ENCODE results near the gene ATP1A2. TPM values are rescaled to one million over a fixed set of nuclear protein-coding genes. Genes with fewer than 3 reads are reported as not detected.

Gene ATP1A2
- total RNA-seq, 1 donor from 2014 or later = 0.76 TPM

DNA sequence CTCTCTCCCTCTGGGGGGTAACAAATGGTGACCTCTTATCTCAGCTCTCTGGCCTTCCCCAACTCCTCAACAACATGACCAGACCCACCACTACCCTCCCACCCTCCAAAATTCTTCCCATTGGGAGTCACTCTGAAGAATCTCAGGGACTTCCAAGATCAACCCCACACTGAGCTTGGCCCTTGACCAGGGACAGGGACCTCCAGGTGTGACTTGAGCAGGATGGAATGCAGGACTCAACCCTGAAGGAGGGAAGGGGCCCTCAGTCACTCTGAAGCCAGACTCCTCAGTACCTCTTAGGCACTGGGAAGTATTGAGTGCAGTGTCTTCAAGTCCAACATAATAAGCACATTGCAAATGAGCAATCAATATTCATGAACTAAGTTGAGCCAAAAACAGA lies 76.7 kb downstream of the ATP1A2 start:
- Mint-ChIP-seq H3K36me3 (no peaks in the 10 kb centered on the region), H3K27ac (no peak overlapping the region), H3K4me1 (peaks cover 9% of the 10 kb centered on the region), H3K9me3 (no peaks in the 10 kb centered on the region), H3K27me3 (ENCODE audit: low read depth) (no peaks in the 10 kb centered on the region), H3K4me3 (no peak overlapping the region)
- TF ChIP-seq, protein P1, sequence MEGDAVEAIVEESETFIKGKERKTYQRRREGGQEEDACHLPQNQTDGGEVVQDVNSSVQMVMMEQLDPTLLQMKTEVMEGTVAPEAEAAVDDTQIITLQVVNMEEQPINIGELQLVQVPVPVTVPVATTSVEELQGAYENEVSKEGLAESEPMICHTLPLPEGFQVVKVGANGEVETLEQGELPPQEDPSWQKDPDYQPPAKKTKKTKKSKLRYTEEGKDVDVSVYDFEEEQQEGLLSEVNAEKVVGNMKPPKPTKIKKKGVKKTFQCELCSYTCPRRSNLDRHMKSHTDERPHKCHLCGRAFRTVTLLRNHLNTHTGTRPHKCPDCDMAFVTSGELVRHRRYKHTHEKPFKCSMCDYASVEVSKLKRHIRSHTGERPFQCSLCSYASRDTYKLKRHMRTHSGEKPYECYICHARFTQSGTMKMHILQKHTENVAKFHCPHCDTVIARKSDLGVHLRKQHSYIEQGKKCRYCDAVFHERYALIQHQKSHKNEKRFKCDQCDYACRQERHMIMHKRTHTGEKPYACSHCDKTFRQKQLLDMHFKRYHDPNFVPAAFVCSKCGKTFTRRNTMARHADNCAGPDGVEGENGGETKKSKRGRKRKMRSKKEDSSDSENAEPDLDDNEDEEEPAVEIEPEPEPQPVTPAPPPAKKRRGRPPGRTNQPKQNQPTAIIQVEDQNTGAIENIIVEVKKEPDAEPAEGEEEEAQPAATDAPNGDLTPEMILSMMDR (IDR thresholded peaks at IDR 0.05; ENCODE audit: unreplicated experiment) = no peak
- no peak for DNase-seq (ENCODE audit: low spot score in 2 of 2, unreplicated experiment in 2 of 2)

Other genes starting within 250 kb of the ATP1A2 start
- gene CFAP45, start 215.6 kb upstream of the ATP1A2 start, total RNA-seq = 0.18 to 0.20 TPM (median 0.20 TPM) in 3 replicates
- gene TAGLN2, start 190.3 kb upstream of the ATP1A2 start, total RNA-seq = 41.6 to 46.2 TPM (median 44.6 TPM) in 3 replicates
- gene IGSF9, start 170.1 kb upstream of the ATP1A2 start, total RNA-seq = 75.8 to 77.5 TPM (median 76.9 TPM) in 3 replicates
- not detected in 3 replicates for gene SLAMF9, start 161.5 kb upstream of the ATP1A2 start, total RNA-seq
- 17.0 to 17.9 TPM (median 17.3 TPM) in 3 replicates for gene PIGM, start 83.8 kb upstream of the ATP1A2 start, total RNA-seq
- 0.14 to 0.27 TPM (median 0.22 TPM) in 3 replicates for gene KCNJ10, start 45.6 kb upstream of the ATP1A2 start, total RNA-seq
- gene KCNJ9, start 34.2 kb upstream of the ATP1A2 start, total RNA-seq = 0.07 to 0.09 TPM in 2 of 3 replicates, not detected in the other
- 32.3 to 36.3 TPM (median 33.2 TPM) in 3 replicates for gene IGSF8, start 17.1 kb upstream of the ATP1A2 start, total RNA-seq
- gene ATP1A4, start 35.8 kb downstream of the ATP1A2 start, total RNA-seq = 0.29 to 0.38 TPM (median 0.33 TPM) in 3 replicates
- gene CASQ1, start 74.8 kb downstream of the ATP1A2 start, total RNA-seq = 0.16 to 0.27 TPM in 2 of 3 replicates, not detected in the other
- 37.4 to 42.1 TPM (median 41.2 TPM) in 3 replicates for gene PEA15, start 89.6 kb downstream of the ATP1A2 start, total RNA-seq
- gene DCAF8, start 146.8 kb downstream of the ATP1A2 start, total RNA-seq = 276 to 299 TPM (median 287 TPM) in 3 replicates
- 50.9 to 53.0 TPM (median 52.8 TPM) in 3 replicates for gene PEX19, start 169.4 kb downstream of the ATP1A2 start, total RNA-seq
- gene COPA, start 227.5 kb downstream of the ATP1A2 start, total RNA-seq = 178 to 183 TPM (median 180 TPM) in 3 replicates
- 94.6 to 106 TPM (median 104 TPM) in 3 replicates for gene NCSTN, start 227.6 kb downstream of the ATP1A2 start, total RNA-seq

All from mesothelial cell of epicardium (in vitro differentiated cells).